Activated T-cell treated with anti-CD3 and anti-CD28 coated beads, Interleukin-2, amount 50 U/mL, for 72 hours (primary cell): ENCODE data around the gene RABGAP1L. TPM values are rescaled to one million over a fixed set of nuclear protein-coding genes. Genes with fewer than 3 reads are reported as not detected.

ENCODE experiments used
- ATAC-seq, 2 donors: fragments of 150-1000 bp; cut with Tn5 transposase; replicated peaks in 1 of 2; 2 replicates each; pipeline ENCODE4 v1.10.0; 2021; ENCODE audit warnings: moderate library complexity in 2 of 2, mild to moderate bottlenecking in 1 of 2
- DNase-seq, 2 donors: peaks; one replicate each; pipeline ENCODE4 v3.0.0; 2021 to 2022; ENCODE audit warnings: mixed read lengths in 1 of 2
- H3K27ac Mint-ChIP-seq: one replicate; pipeline ENCODE4 v1.8.0; 2022; ENCODE audit warnings: mild to moderate bottlenecking, moderate library complexity, mixed read lengths
- H3K27me3 Mint-ChIP-seq: one replicate; pipeline ENCODE4 v1.8.0; 2022; ENCODE audit warnings: low read depth, mixed read lengths
- H3K36me3 Mint-ChIP-seq, 2 donors: one replicate each; pipeline ENCODE4 v1.8.0; 2022; ENCODE audit warnings: mixed read lengths in 2 of 2, mild to moderate bottlenecking in 1 of 2; ENCODE audit not compliant: insufficient read depth in 2 of 2
- H3K4me1 Mint-ChIP-seq: one replicate; pipeline ENCODE4 v1.8.0; 2022; ENCODE audit warnings: low read depth, mixed read lengths
- H3K4me3 Mint-ChIP-seq, 2 donors: one replicate each; pipeline ENCODE4 v1.8.0; 2022; ENCODE audit warnings: mild to moderate bottlenecking in 2 of 2, mixed read lengths in 2 of 2, moderate library complexity in 2 of 2
- H3K9me3 Mint-ChIP-seq, 2 donors: one replicate each; pipeline ENCODE4 v1.8.0; 2022; ENCODE audit warnings: mixed read lengths in 2 of 2
- total RNA-seq, 2 donors: library from RNA; stranded (reverse); gene quantifications; one replicate each; pipeline ENCODE4 v1.2.3, GENCODE V29; 2022

Gene RABGAP1L
- total RNA-seq, 2 donors from 2014 or later, result 36.7 to 42.0 TPM

GRCh38 chr1:174358344-174358743, 199.0 kb downstream of the RABGAP1L start:
- Mint-ChIP-seq H3K4me3 (no peak overlapping the region), H3K4me1 (no peaks in the 10 kb centered on the region), H3K36me3 (no peaks in the 10 kb centered on the region), H3K27me3 (no peaks in the 10 kb centered on the region), H3K9me3 (peaks cover 1 to 4% of the 10 kb centered on the region in 2 donors), H3K27ac (no peak overlapping the region)
- ATAC-seq, result no peak
- DNase-seq, result no peak

- Mint-ChIP-seq H3K36me3 (no peaks in the 10 kb centered on the region), H3K9me3 (peaks cover 0 to 4% of the 10 kb centered on the region in 2 donors), H3K4me1 (no peaks in the 10 kb centered on the region), H3K27me3 (no peaks in the 10 kb centered on the region), H3K4me3 (no peak overlapping the region), H3K27ac (no peak overlapping the region)
- DNase-seq (no peak), ATAC-seq (no peak)
Observed at GRCh38 chr1:174358786-174359453, 199.6 kb downstream of the RABGAP1L start.

- Mint-ChIP-seq H3K4me3 (no peak overlapping the region), H3K4me1 (no peaks in the 10 kb centered on the region), H3K9me3 (peaks cover 0 to 4% of the 10 kb centered on the region in 2 donors), H3K27me3 (no peaks in the 10 kb centered on the region), H3K36me3 (no peaks in the 10 kb centered on the region), H3K27ac (no peak overlapping the region)
- DNase-seq (no peak), ATAC-seq (no peak)
Observed at GRCh38 chr1:174359454-174359805, 200.1 kb downstream of the RABGAP1L start.

- no peaks in the 10 kb centered on the region for H3K27me3 Mint-ChIP-seq
- no peaks in the 10 kb centered on the region for H3K4me1 Mint-ChIP-seq
- no peaks in the 10 kb centered on the region for H3K36me3 Mint-ChIP-seq
- DNase-seq (no peak), ATAC-seq (no peak)
- no peak overlapping the region for H3K27ac Mint-ChIP-seq
- peaks cover 0 to 4% of the 10 kb centered on the region in 2 donors for H3K9me3 Mint-ChIP-seq
- no peak overlapping the region for H3K4me3 Mint-ChIP-seq
Observed at GRCh38 chr1:174364996-174365736, 205.8 kb downstream of the RABGAP1L start.

GRCh38 chr1:174366946-174367345, 207.6 kb downstream of the RABGAP1L start:
- peaks cover 0 to 4% of the 10 kb centered on the region in 2 donors for H3K9me3 Mint-ChIP-seq
- ATAC-seq (no peak), DNase-seq (no peak)
- H3K4me3 Mint-ChIP-seq, result no peak overlapping the region
- H3K27me3 Mint-ChIP-seq, result no peaks in the 10 kb centered on the region
- H3K27ac Mint-ChIP-seq, result no peak overlapping the region
- H3K36me3 Mint-ChIP-seq, result no peaks in the 10 kb centered on the region
- H3K4me1 Mint-ChIP-seq, result no peaks in the 10 kb centered on the region

- Mint-ChIP-seq H3K27ac (no peak overlapping the region), H3K9me3 (peaks cover 0 to 1% of the 10 kb centered on the region in 2 donors), H3K4me3 (no peak overlapping the region), H3K27me3 (no peaks in the 10 kb centered on the region), H3K4me1 (no peaks in the 10 kb centered on the region), H3K36me3 (no peaks in the 10 kb centered on the region)
- ATAC-seq (no peak), DNase-seq (no peak)
Observed at GRCh38 chr1:174367892-174368291, 208.6 kb downstream of the RABGAP1L start.

- peaks cover 2 to 4% of the 10 kb centered on the region in 2 donors for H3K36me3 Mint-ChIP-seq
- ATAC-seq (no peak), DNase-seq (no peak)
- no peak overlapping the region for H3K27ac Mint-ChIP-seq
- no peaks in the 10 kb centered on the region for H3K4me1 Mint-ChIP-seq
- peaks cover 0 to 3% of the 10 kb centered on the region in 2 donors for H3K9me3 Mint-ChIP-seq
- H3K27me3 Mint-ChIP-seq, result no peaks in the 10 kb centered on the region
- H3K4me3 Mint-ChIP-seq, result no peak overlapping the region
Observed at GRCh38 chr1:174376030-174376429, 216.7 kb downstream of the RABGAP1L start.

GRCh38 chr1:174391716-174392115, 232.4 kb downstream of the RABGAP1L start:
- H3K4me3 Mint-ChIP-seq, result no peak overlapping the region
- no peak for ATAC-seq

GRCh38 chr1:174393885-174394284, 234.6 kb downstream of the RABGAP1L start:
- DNase-seq, result no peak
- H3K4me1 Mint-ChIP-seq, result no peaks in the 10 kb centered on the region
- H3K36me3 Mint-ChIP-seq, result peaks cover 1 to 12% of the 10 kb centered on the region in 2 donors
- ATAC-seq, result no peak
- no peaks in the 10 kb centered on the region for H3K27me3 Mint-ChIP-seq
- no peak overlapping the region for H3K27ac Mint-ChIP-seq
- no peak overlapping the region for H3K4me3 Mint-ChIP-seq
- H3K9me3 Mint-ChIP-seq, result peaks cover 2 to 3% of the 10 kb centered on the region in 2 donors

More at GRCh38 chr1:174391716-174392115, 232.4 kb downstream of the RABGAP1L start:
- Mint-ChIP-seq H3K4me1 (no peaks in the 10 kb centered on the region), H3K27me3 (no peaks in the 10 kb centered on the region), H3K9me3 (peaks cover 2 to 3% of the 10 kb centered on the region in 2 donors), H3K36me3 (peaks cover 1 to 3% of the 10 kb centered on the region in 2 donors), H3K27ac (no peak overlapping the region)
- no peak for DNase-seq

- Mint-ChIP-seq H3K9me3 (peaks cover 3 to 5% of the 10 kb centered on the region in 2 donors), H3K4me1 (peaks cover 4% of the 10 kb centered on the region), H3K27me3 (no peaks in the 10 kb centered on the region), H3K4me3 (no peak overlapping the region), H3K27ac (peak overlapping the region; percentile 60), H3K36me3 (peaks cover 3 to 15% of the 10 kb centered on the region in 2 donors)
- DNase-seq, result peak in 1 of 2 donors; percentile 1
- peak in 1 of 2 donors; percentile 19 for ATAC-seq
Observed at GRCh38 chr1:174397261-174397660, 237.9 kb downstream of the RABGAP1L start.

GRCh38 chr1:174398246-174398645, 238.9 kb downstream of the RABGAP1L start:
- peak overlapping the region; percentile 79 for H3K27ac Mint-ChIP-seq

GRCh38 chr1:174399211-174399610, 239.9 kb downstream of the RABGAP1L start:
- Mint-ChIP-seq H3K4me1 (peaks cover 4% of the 10 kb centered on the region), H3K27ac (peak overlapping the region; percentile 60), H3K4me3 (no peak overlapping the region), H3K9me3 (peaks cover 2 to 3% of the 10 kb centered on the region in 2 donors), H3K27me3 (no peaks in the 10 kb centered on the region), H3K36me3 (peaks cover 2 to 14% of the 10 kb centered on the region in 2 donors)
- ATAC-seq, result no peak
- no peak for DNase-seq

More at GRCh38 chr1:174398246-174398645, 238.9 kb downstream of the RABGAP1L start:
- DNase-seq (peak in 1 of 2 donors; percentile 5), ATAC-seq (peak in 1 of 2 donors; percentile 50)
- Mint-ChIP-seq H3K27me3 (no peaks in the 10 kb centered on the region), H3K36me3 (peaks cover 2 to 14% of the 10 kb centered on the region in 2 donors), H3K4me3 (no peak overlapping the region), H3K4me1 (peaks cover 4% of the 10 kb centered on the region), H3K9me3 (peaks cover 2 to 3% of the 10 kb centered on the region in 2 donors)

GRCh38 chr1:174401075-174401474, 241.8 kb downstream of the RABGAP1L start:
- Mint-ChIP-seq H3K27ac (no peak overlapping the region), H3K36me3 (peaks cover 2 to 12% of the 10 kb centered on the region in 2 donors), H3K4me1 (peaks cover 4% of the 10 kb centered on the region), H3K9me3 (peaks cover 2 to 3% of the 10 kb centered on the region in 2 donors), H3K4me3 (no peak overlapping the region), H3K27me3 (no peaks in the 10 kb centered on the region)
- DNase-seq (no peak), ATAC-seq (no peak)
